Measurements from ENCODE around the gene BTBD16.

GRCh38 chr10:122380703-122381102 lies 109.6 kb downstream of the BTBD16 start:
- TF ChIP-seq CTCF (IDR thresholded peaks at IDR 0.05) (no peak), EP300 (IDR thresholded peaks at IDR 0.05) (no peak)
